IMR-90 (cell line): Measurements from ENCODE around the gene PTH. TPM values are rescaled to one million over a fixed set of nuclear protein-coding genes. Genes with fewer than 3 reads are reported as not detected.

Experiments used
- ATAC-seq: fragments of 200-7000 bp; cut with Tn5 transposase; 2 replicates; pipeline ENCODE4 v1.9.1; 2020; ENCODE audit warnings: low read depth, mild to moderate bottlenecking, moderate library complexity
- BruUV-seq: library from RNA; stranded (reverse); fragments of 400-500 nt; replicated peaks from 2 replicates; lab custom pipeline; 2021; lab: Mats Ljungman, UMichigan
- CTCF ChIA-PET: fragments of 300-600 bp; formaldehyde crosslinking; extraction: SDS; loops from one replicate; lab custom pipeline; 2021; ENCODE audit warnings: antibody characterized with exemption; lab: Yijun Ruan, JAX
- POLR2A ChIA-PET: fragments of 300-600 bp; sonication (Branson Sonifier 250); formaldehyde crosslinking; loops from one replicate; lab custom pipeline; 2022; ENCODE audit warnings: antibody characterized with exemption; ENCODE audit not compliant: unreplicated experiment; lab: Charles Lee
- DNase-seq: peaks from one replicate; pipeline ENCODE4 v3.0.0; 2013
- H2AFZ ChIP-seq: replicated peaks from 2 replicates; pipeline ENCODE3; 2013; ENCODE audit warnings: low read length, mild to moderate bottlenecking; ENCODE audit not compliant: poor library complexity
- H2AK5ac ChIP-seq: 2 replicates; pipeline ENCODE4 v1.6.1; 2013; ENCODE audit warnings: low read depth, low read length, inconsistent platforms
- H2AK9ac ChIP-seq: replicated peaks from 2 replicates; pipeline ENCODE3; 2013; ENCODE audit warnings: mild to moderate bottlenecking, low read depth, low read length, moderate library complexity; ENCODE audit not compliant: poor library complexity
- H2BK120ac ChIP-seq: 2 replicates; pipeline ENCODE4 v1.6.1; 2013; ENCODE audit warnings: low read depth, low read length, inconsistent platforms
- H2BK15ac ChIP-seq: 3 replicates; pipeline ENCODE4 v1.6.1; 2013; ENCODE audit warnings: low read depth, low read length, inconsistent platforms
- H2BK20ac ChIP-seq: 2 replicates; pipeline ENCODE4 v1.6.1; 2013; ENCODE audit warnings: low read depth, mild to moderate bottlenecking, inconsistent platforms, low read length, moderate library complexity
- H2BK5ac ChIP-seq: 2 replicates; pipeline ENCODE4 v1.6.1; 2013; ENCODE audit warnings: mild to moderate bottlenecking, low read depth, low read length, inconsistent platforms; ENCODE audit not compliant: poor library complexity, severe bottlenecking
- H3K14ac ChIP-seq: replicated peaks from 2 replicates; pipeline ENCODE4 v1.6.1; 2013; ENCODE audit warnings: low read depth, low read length, inconsistent platforms
- H3K18ac ChIP-seq: 2 replicates; pipeline ENCODE4 v1.6.1; 2013; ENCODE audit warnings: low read depth, low read length, control low read depth
- H3K23ac ChIP-seq: 2 replicates; pipeline ENCODE4 v1.6.1; 2013; ENCODE audit warnings: low read depth, low read length, inconsistent platforms
- H3K27ac ChIP-seq: 2 replicates; pipeline ENCODE4 v1.5.1; 2013; ENCODE audit warnings: mild to moderate bottlenecking, control low read depth, low read length; ENCODE audit not compliant: insufficient read depth
- H3K27me3 ChIP-seq: 2 replicates; pipeline ENCODE4 v1.6.1; 2013; ENCODE audit warnings: low read length; ENCODE audit not compliant: control insufficient read depth, insufficient read depth
- H3K36me3 ChIP-seq: 2 replicates; pipeline ENCODE4 v1.6.1; 2013; ENCODE audit warnings: low read length, mixed read lengths; ENCODE audit not compliant: control insufficient read depth, insufficient read depth
- H3K4ac ChIP-seq: 2 replicates; pipeline ENCODE4 v1.6.1; 2013; ENCODE audit warnings: low read depth, low read length, inconsistent platforms
- H3K4me1 ChIP-seq: 2 replicates; pipeline ENCODE4 v1.6.1; 2013; ENCODE audit warnings: low read length, mixed read lengths; ENCODE audit not compliant: control insufficient read depth, insufficient read depth
- H3K4me2 ChIP-seq: 2 replicates; pipeline ENCODE4 v1.6.1; 2013; ENCODE audit warnings: low read depth, mild to moderate bottlenecking, control low read depth, low read length, moderate library complexity
- H3K4me3 ChIP-seq: 2 replicates; pipeline ENCODE4 v1.5.1; 2013; ENCODE audit warnings: low read depth, mild to moderate bottlenecking, control low read depth, low read length, moderate library complexity; ENCODE audit not compliant: insufficient read depth
- H3K56ac ChIP-seq: 2 replicates; pipeline ENCODE4 v1.6.1; 2013; ENCODE audit warnings: low read length, inconsistent platforms; ENCODE audit not compliant: insufficient read depth; ENCODE audit errors: extremely low read depth
- H3K79me1 ChIP-seq, 2 experiments: 2 replicates each; pipeline ENCODE4 v1.6.1; 2013; ENCODE audit warnings: low read length in 2 of 2, inconsistent platforms in 1 of 2, low read depth in 1 of 2
- H3K9ac ChIP-seq: 2 replicates; pipeline ENCODE4 v1.6.1; 2013; ENCODE audit warnings: low read depth, low read length, control low read depth
- H3K9me1 ChIP-seq: 2 replicates; pipeline ENCODE4 v1.6.1; 2013; ENCODE audit warnings: low read length, inconsistent platforms; ENCODE audit not compliant: insufficient read depth
- H3K9me3 ChIP-seq: 2 replicates; pipeline ENCODE4 v1.6.1; 2013; ENCODE audit warnings: low read length; ENCODE audit not compliant: control insufficient read depth, insufficient read depth
- H4K20me1 ChIP-seq: 2 replicates; pipeline ENCODE4 v1.6.1; 2013; ENCODE audit warnings: low read length, inconsistent platforms; ENCODE audit not compliant: insufficient read depth
- H4K5ac ChIP-seq: 2 replicates; pipeline ENCODE4 v1.6.1; 2013; ENCODE audit warnings: mild to moderate bottlenecking, low read depth, low read length, control low read depth
- H4K8ac ChIP-seq, 2 experiments: 2 replicates each; pipeline ENCODE4 v1.6.1; 2013; ENCODE audit warnings: low read depth in 2 of 2, low read length in 2 of 2, control low read depth in 1 of 2, inconsistent platforms in 1 of 2
- H4K91ac ChIP-seq: 2 replicates; pipeline ENCODE4 v1.6.1; 2013; ENCODE audit warnings: low read depth, low read length, inconsistent platforms; ENCODE audit not compliant: insufficient read depth
- BHLHE40 ChIP-seq: fragments of 150-350 bp; IDR thresholded peaks from 2 replicates; pipeline ENCODE4 v1.6.1; 2016; ENCODE audit warnings: mild to moderate bottlenecking, low read depth, low read length
- CEBPB ChIP-seq: IDR thresholded peaks from 2 replicates; pipeline ENCODE4 v1.6.1; 2012; ENCODE audit warnings: low read depth, low read length, improper control_type of control experiment
- CHD1 ChIP-seq: IDR thresholded peaks from 2 replicates; pipeline ENCODE4 v1.6.1; 2012; ENCODE audit warnings: low read depth, low read length, improper control_type of control experiment
- MAFK ChIP-seq: IDR thresholded peaks from 2 replicates; pipeline ENCODE4 v1.6.1; 2012; ENCODE audit warnings: low read depth, low read length, improper control_type of control experiment
- MXI1 ChIP-seq: IDR thresholded peaks from 2 replicates; pipeline ENCODE4 v1.6.1; 2012; ENCODE audit warnings: low read depth, mild to moderate bottlenecking, low read length, moderate library complexity, borderline replicate concordance
- RAD21 ChIP-seq: IDR thresholded peaks from 2 replicates; pipeline ENCODE4 v1.6.1; 2012; ENCODE audit warnings: low read length, improper control_type of control experiment
- RFX5 ChIP-seq: IDR thresholded peaks from 2 replicates; pipeline ENCODE4 v1.8.0; 2012; ENCODE audit warnings: low read depth, mild to moderate bottlenecking, low read length, moderate library complexity
- SMC3 ChIP-seq: fragments of 150-350 bp; IDR thresholded peaks from 2 replicates; pipeline ENCODE4 v1.6.1; 2016; ENCODE audit warnings: low read depth, mild to moderate bottlenecking, antibody characterized with exemption, low read length, moderate library complexity
- WGBS, 2 experiments: methylation state at CpG; one replicate each; pipeline versions ENCODE4 v1.1.5 to v1.1.7; 2013; ENCODE audit warnings: missing lambda C conversion rate in 2 of 2; ENCODE audit not compliant: insufficient read length in 1 of 2; ENCODE audit errors: extremely low coverage in 2 of 2; 5-methylcytosine and 5-hydroxymethylcytosine counted together
- dilution Hi-C: fragments of 300-500 bp; cut with HindIII; formaldehyde crosslinking; loops from one replicate; pipeline ENCODE4 v1.14.3; 2018; ENCODE audit warnings: low sequenced_read_pairs; ENCODE audit not compliant: unreplicated experiment
- in situ Hi-C: fragments of 300-500 bp; cut with MboI; formaldehyde crosslinking; loops from 3 replicates; pipeline ENCODE4 v1.14.3; 2019; ENCODE audit warnings: low sequenced_read_pairs, inconsistent platforms, mixed read lengths
- intact Hi-C: fragments of 100-400 bp; cut with micrococcal nuclease; formaldehyde crosslinking; loops from 2 replicates; pipeline ENCODE4 v1.10.0; 2022
- polyA plus RNA-seq, 3 experiments: library from polyadenylated mRNA; depleted of rRNA; stranded (reverse); fragments of >200 nt; gene quantifications; 2 replicates each; pipeline ENCODE4 v1.2.3, GENCODE V29; 2012; ENCODE audit warnings: low replicate concordance in 1 of 3
- total RNA-seq: library from RNA; depleted of rRNA; stranded (reverse); fragments of >200 nt; gene quantifications from 2 replicates; pipeline ENCODE4 v1.2.3, GENCODE V29; 2012
- TF ChIP-seq, protein P1 (sequence below): fragments of 150-350 bp; IDR thresholded peaks from 2 replicates; pipeline ENCODE4 v1.6.1; 2016; ENCODE audit warnings: low read depth, mild to moderate bottlenecking, low read length, moderate library complexity, borderline replicate concordance
- TF ChIP-seq, protein P2 (sequence below): conservative IDR thresholded peaks from 2 replicates; pipeline ENCODE4 v1.5.1; 2012; ENCODE audit warnings: mild to moderate bottlenecking, low read depth, low read length, improper control_type of control experiment
- TF ChIP-seq, protein P3 (sequence below): fragments of 150-350 bp; IDR thresholded peaks from 2 replicates; pipeline ENCODE4 v1.6.1; 2017; ENCODE audit warnings: mild to moderate bottlenecking, antibody characterized with exemption, low read length, low read depth

The PTH gene
- total and polyA plus RNA-seq, 2 of the 4 experiments (the other 2 are of a cell fraction): not detected

DNA sequence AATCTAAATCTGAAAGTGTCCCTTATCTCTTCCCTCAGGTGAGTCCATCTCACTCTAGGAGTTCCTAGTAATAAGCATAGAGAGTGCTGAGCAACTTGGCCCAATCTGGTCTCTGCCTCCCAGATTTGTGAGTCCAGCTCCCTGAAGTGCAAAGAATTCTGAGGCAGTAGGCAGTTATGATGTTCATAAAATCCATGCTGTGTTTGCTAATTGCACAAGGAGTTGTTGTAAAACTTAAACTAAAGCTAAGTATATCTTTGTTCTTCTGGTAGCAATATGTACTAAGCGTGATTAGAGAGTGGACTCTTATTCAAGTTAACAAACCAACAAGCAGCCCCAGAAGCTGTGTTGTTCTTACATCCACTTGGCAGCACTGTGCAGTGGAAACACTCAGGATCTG, 7.6 kb upstream of the PTH start:
- Histone ChIP-seq H3K4me3 (no peak overlapping the region), H3K9ac (no peak overlapping the region), H2BK15ac (no peak overlapping the region), H3K27me3 (no peaks in the 10 kb centered on the region), H2BK120ac (no peak overlapping the region), H4K5ac (no peak overlapping the region), H3K4me1 (no peaks in the 10 kb centered on the region), H4K8ac (no peak overlapping the region), H3K14ac (no peak overlapping the region), H3K9me1 (no peaks in the 10 kb centered on the region), H2AK5ac (no peak overlapping the region), H3K27ac (no peak overlapping the region), H3K56ac (no peak overlapping the region), H2AFZ (no peak overlapping the region), H2BK5ac (no peak overlapping the region), H3K4me2 (no peak overlapping the region), H3K4ac (no peak overlapping the region), H2BK20ac (no peak overlapping the region), H3K36me3 (no peaks in the 10 kb centered on the region), H2AK9ac (no peak overlapping the region), H4K20me1 (no peaks in the 10 kb centered on the region), H4K91ac (no peak overlapping the region), H3K79me1 (no peaks in the 10 kb centered on the region), H3K9me3 (no peaks in the 10 kb centered on the region), H3K23ac (no peak overlapping the region), H3K18ac (no peak overlapping the region)
- WGBS, 2 experiments: no CpG with 5 or more reads among the region's 1 CpG
- intact Hi-C loops: no loop called here
- DNase-seq (no peak), ATAC-seq (no peak)
- in situ Hi-C loops: no loop called here
- TF ChIP-seq RAD21: no peak
- TF ChIP-seq RFX5: no peak
- TF ChIP-seq, protein P1, sequence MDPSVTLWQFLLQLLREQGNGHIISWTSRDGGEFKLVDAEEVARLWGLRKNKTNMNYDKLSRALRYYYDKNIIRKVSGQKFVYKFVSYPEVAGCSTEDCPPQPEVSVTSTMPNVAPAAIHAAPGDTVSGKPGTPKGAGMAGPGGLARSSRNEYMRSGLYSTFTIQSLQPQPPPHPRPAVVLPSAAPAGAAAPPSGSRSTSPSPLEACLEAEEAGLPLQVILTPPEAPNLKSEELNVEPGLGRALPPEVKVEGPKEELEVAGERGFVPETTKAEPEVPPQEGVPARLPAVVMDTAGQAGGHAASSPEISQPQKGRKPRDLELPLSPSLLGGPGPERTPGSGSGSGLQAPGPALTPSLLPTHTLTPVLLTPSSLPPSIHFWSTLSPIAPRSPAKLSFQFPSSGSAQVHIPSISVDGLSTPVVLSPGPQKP: no peak
- no peak for TF ChIP-seq BHLHE40
- no peak for TF ChIP-seq MAFK
- TF ChIP-seq, protein P2, sequence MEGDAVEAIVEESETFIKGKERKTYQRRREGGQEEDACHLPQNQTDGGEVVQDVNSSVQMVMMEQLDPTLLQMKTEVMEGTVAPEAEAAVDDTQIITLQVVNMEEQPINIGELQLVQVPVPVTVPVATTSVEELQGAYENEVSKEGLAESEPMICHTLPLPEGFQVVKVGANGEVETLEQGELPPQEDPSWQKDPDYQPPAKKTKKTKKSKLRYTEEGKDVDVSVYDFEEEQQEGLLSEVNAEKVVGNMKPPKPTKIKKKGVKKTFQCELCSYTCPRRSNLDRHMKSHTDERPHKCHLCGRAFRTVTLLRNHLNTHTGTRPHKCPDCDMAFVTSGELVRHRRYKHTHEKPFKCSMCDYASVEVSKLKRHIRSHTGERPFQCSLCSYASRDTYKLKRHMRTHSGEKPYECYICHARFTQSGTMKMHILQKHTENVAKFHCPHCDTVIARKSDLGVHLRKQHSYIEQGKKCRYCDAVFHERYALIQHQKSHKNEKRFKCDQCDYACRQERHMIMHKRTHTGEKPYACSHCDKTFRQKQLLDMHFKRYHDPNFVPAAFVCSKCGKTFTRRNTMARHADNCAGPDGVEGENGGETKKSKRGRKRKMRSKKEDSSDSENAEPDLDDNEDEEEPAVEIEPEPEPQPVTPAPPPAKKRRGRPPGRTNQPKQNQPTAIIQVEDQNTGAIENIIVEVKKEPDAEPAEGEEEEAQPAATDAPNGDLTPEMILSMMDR: no peak
- no peak for TF ChIP-seq MXI1
- no peak for TF ChIP-seq SMC3
- TF ChIP-seq CEBPB: no peak
- TF ChIP-seq CHD1: no peak
- TF ChIP-seq, protein P3, sequence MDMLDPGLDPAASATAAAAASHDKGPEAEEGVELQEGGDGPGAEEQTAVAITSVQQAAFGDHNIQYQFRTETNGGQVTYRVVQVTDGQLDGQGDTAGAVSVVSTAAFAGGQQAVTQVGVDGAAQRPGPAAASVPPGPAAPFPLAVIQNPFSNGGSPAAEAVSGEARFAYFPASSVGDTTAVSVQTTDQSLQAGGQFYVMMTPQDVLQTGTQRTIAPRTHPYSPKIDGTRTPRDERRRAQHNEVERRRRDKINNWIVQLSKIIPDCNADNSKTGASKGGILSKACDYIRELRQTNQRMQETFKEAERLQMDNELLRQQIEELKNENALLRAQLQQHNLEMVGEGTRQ: no peak
- POLR2A ChIA-PET: no interaction called here
- dilution Hi-C loops: no loop called here
- CTCF ChIA-PET: no interaction called here
- no TSS peak for BruUV-seq
